Endodermal cell (in vitro differentiated cells): ENCODE results near the gene ANAPC13. TPM values are rescaled to one million over a fixed set of nuclear protein-coding genes. Genes with fewer than 3 reads are reported as not detected.

ENCODE experiments used
- DNase-seq: peaks from one replicate; pipeline ENCODE4 v3.0.0-alpha.2; 2017
- H3K27ac ChIP-seq: 2 replicates; pipeline ENCODE4 v1.5.1; 2013; ENCODE audit warnings: mild to moderate bottlenecking, low read depth, low read length, moderate library complexity
- H3K27me3 ChIP-seq: 2 replicates; pipeline ENCODE4 v1.6.1; 2013; ENCODE audit warnings: mild to moderate bottlenecking, low read length, moderate library complexity; ENCODE audit not compliant: insufficient read depth, control insufficient read depth, poor library complexity, severe bottlenecking
- H3K36me3 ChIP-seq: 2 replicates; pipeline ENCODE4 v1.7.0; 2013; ENCODE audit warnings: mild to moderate bottlenecking, low read length, moderate library complexity; ENCODE audit not compliant: control insufficient read depth, insufficient read depth
- H3K4me1 ChIP-seq: one replicate; pipeline ENCODE4 v1.7.0; 2013; ENCODE audit warnings: low read length; ENCODE audit not compliant: control insufficient read depth, insufficient read depth
- H3K4me3 ChIP-seq: 2 replicates; pipeline ENCODE4 v1.5.1; 2013; ENCODE audit warnings: mild to moderate bottlenecking, low read length, moderate library complexity
- H3K9ac ChIP-seq: 2 replicates; pipeline ENCODE4 v1.6.1; 2013; ENCODE audit warnings: mild to moderate bottlenecking, low read length, moderate library complexity; ENCODE audit not compliant: poor library complexity, severe bottlenecking; ENCODE audit errors: extremely low read depth
- H3K9me3 ChIP-seq: 2 replicates; pipeline ENCODE4 v1.6.1; 2013; ENCODE audit warnings: mild to moderate bottlenecking, low read length, moderate library complexity; ENCODE audit not compliant: control insufficient read depth
- H3K27ac Mint-ChIP-seq: 2 replicates; pipeline ENCODE4 v1.8.0; 2020; ENCODE audit warnings: mixed read lengths
- H3K27me3 Mint-ChIP-seq: 2 replicates; pipeline ENCODE4 v1.8.0; 2021; ENCODE audit warnings: mild to moderate bottlenecking, mixed read lengths; ENCODE audit not compliant: insufficient read depth
- H3K36me3 Mint-ChIP-seq: 2 replicates; pipeline ENCODE4 v1.8.0; 2020; ENCODE audit warnings: low read depth, mixed read lengths
- H3K4me1 Mint-ChIP-seq: 2 replicates; pipeline ENCODE4 v1.8.0; 2020; ENCODE audit warnings: mixed read lengths
- H3K4me3 Mint-ChIP-seq: 2 replicates; pipeline ENCODE4 v1.8.0; 2020; ENCODE audit warnings: mild to moderate bottlenecking, moderate library complexity, mixed read lengths
- H3K9me3 Mint-ChIP-seq: 2 replicates; pipeline ENCODE4 v1.8.0; 2020; ENCODE audit warnings: mild to moderate bottlenecking, mixed read lengths
- CTCF ChIP-seq: fragments of 200-600 bp; sonication (generic); conservative IDR thresholded peaks from 2 replicates; pipeline ENCODE4 v1.5.0; 2021; ENCODE audit warnings: antibody characterized with exemption, mild to moderate bottlenecking
- WGBS, 2 experiments: methylation state at CpG; one replicate each; pipeline versions ENCODE4 v1.1.5 to v1.1.7; 2013; ENCODE audit warnings: missing lambda C conversion rate in 2 of 2, mixed read lengths in 1 of 2; ENCODE audit not compliant: insufficient coverage in 1 of 2, insufficient read length in 1 of 2; 5-methylcytosine and 5-hydroxymethylcytosine counted together
- total RNA-seq, 2 donors: library from RNA; stranded (reverse); fragmentation: NEBNext Ultra II Directional in 1 of 2; extraction: Animal tissue kit (Norgen Biotek cat#: 25700) in 1 of 2; gene quantifications; 2 replicates in 1 of 2; 3 replicates in 1 of 2; pipeline ENCODE4 v1.2.1, GENCODE V29; 2021

Gene ANAPC13
- total RNA-seq, 2 donors from 2014 or later: 28.6 to 29.3 TPM

- H3K9me3 ChIP-seq: peaks cover 14% of the 10 kb centered on the region
- Mint-ChIP-seq H3K27ac (no peak overlapping the region), H3K9me3 (peaks cover 5% of the 10 kb centered on the region), H3K4me3 (no peak overlapping the region), H3K36me3 (peaks cover 36% of the 10 kb centered on the region), H3K4me1 (no peaks in the 10 kb centered on the region), H3K27me3 (no peaks in the 10 kb centered on the region)
- H3K36me3 ChIP-seq: peaks cover under 1% of the 10 kb centered on the region
- no peaks in the 10 kb centered on the region for H3K27me3 ChIP-seq
- no peak overlapping the region for H3K9ac ChIP-seq
- 61 to 100% methylated on average over 1 to 3 of the region's 3 CpGs for WGBS, 2 experiments
- DNase-seq: no peak
- no peak overlapping the region for H3K4me3 ChIP-seq
- no peak for TF ChIP-seq CTCF
- no peak overlapping the region for H3K27ac ChIP-seq
- no peaks in the 10 kb centered on the region for H3K4me1 ChIP-seq
These were observed 19.7 kb upstream of the ANAPC13 start for GRCh38 chr3:134505485-134505884.

- TF ChIP-seq CTCF: no peak
- Histone ChIP-seq H3K27me3 (no peaks in the 10 kb centered on the region), H3K9ac (no peak overlapping the region), H3K9me3 (peaks cover 14% of the 10 kb centered on the region), H3K27ac (no peak overlapping the region), H3K4me3 (no peak overlapping the region), H3K4me1 (no peaks in the 10 kb centered on the region), H3K36me3 (no peaks in the 10 kb centered on the region)
- H3K36me3 Mint-ChIP-seq: peaks cover 31% of the 10 kb centered on the region
- H3K4me3 Mint-ChIP-seq: no peak overlapping the region
- no peak overlapping the region for H3K27ac Mint-ChIP-seq
- H3K4me1 Mint-ChIP-seq: no peaks in the 10 kb centered on the region
- no peaks in the 10 kb centered on the region for H3K27me3 Mint-ChIP-seq
- DNase-seq: no peak
- H3K9me3 Mint-ChIP-seq: peaks cover 5% of the 10 kb centered on the region
- 57% methylated on average over 3 of the region's 3 CpGs; no CpG with 5 or more reads in 1 of the 2 experiments for WGBS, 2 experiments
These were observed 18.3 kb upstream of the ANAPC13 start for GRCh38 chr3:134504132-134504531.

GRCh38 chr3:134503266-134503665 lies 17.5 kb upstream of the ANAPC13 start:
- no peak overlapping the region for H3K27ac ChIP-seq
- no peaks in the 10 kb centered on the region for H3K36me3 ChIP-seq
- H3K9ac ChIP-seq: no peak overlapping the region
- DNase-seq: no peak
- WGBS, 2 experiments: 88% methylated on average over 1 of the region's 1 CpG; no CpG with 5 or more reads in 1 of the 2 experiments
- Mint-ChIP-seq H3K27ac (no peak overlapping the region), H3K36me3 (peaks cover 24% of the 10 kb centered on the region), H3K27me3 (no peaks in the 10 kb centered on the region), H3K4me3 (no peak overlapping the region), H3K4me1 (no peaks in the 10 kb centered on the region), H3K9me3 (peaks cover 5% of the 10 kb centered on the region)
- H3K9me3 ChIP-seq: peaks cover 14% of the 10 kb centered on the region
- no peaks in the 10 kb centered on the region for H3K4me1 ChIP-seq
- no peak for TF ChIP-seq CTCF
- no peak overlapping the region for H3K4me3 ChIP-seq
- H3K27me3 ChIP-seq: no peaks in the 10 kb centered on the region
